GM12864 (cell line): ENCODE results near the gene ABCB4.

Source experiments
- DNase-seq: peaks from one replicate; pipeline ENCODE4 v3.0.0-alpha.2; 2011; ENCODE audit warnings: low read depth
- H3K4me3 ChIP-seq: 2 replicates; pipeline ENCODE4 v1.5.1; 2011; ENCODE audit warnings: mild to moderate bottlenecking, low read depth, low read length, control low read depth
- CTCF ChIP-seq: IDR thresholded peaks from 2 replicates; pipeline ENCODE4 v1.5.1; 2011; ENCODE audit warnings: low read depth, mild to moderate bottlenecking, moderate library complexity, low read length, control low read depth, inconsistent platforms; ENCODE audit errors: missing control alignments

Gene ABCB4

GRCh38 chr7:87411186-87411585, 64.3 kb downstream of the ABCB4 start:
- no peak for DNase-seq
- TF ChIP-seq CTCF = no peak
- no peak overlapping the region for H3K4me3 ChIP-seq

GRCh38 chr7:87404674-87405073, 70.8 kb downstream of the ABCB4 start:
- DNase-seq = no peak
- no peak overlapping the region for H3K4me3 ChIP-seq
- TF ChIP-seq CTCF = no peak

- H3K4me3 ChIP-seq = no peak overlapping the region
- TF ChIP-seq CTCF = no peak
- DNase-seq = no peak
Observed at GRCh38 chr7:87398446-87398845, 77.0 kb downstream of the ABCB4 start.

GRCh38 chr7:87395442-87396020, 79.9 kb downstream of the ABCB4 start:
- no peak for DNase-seq
- no peak overlapping the region for H3K4me3 ChIP-seq
- no peak for TF ChIP-seq CTCF

GRCh38 chr7:87391020-87391701, 84.3 kb downstream of the ABCB4 start:
- H3K4me3 ChIP-seq = no peak overlapping the region
- no peak for DNase-seq
- no peak for TF ChIP-seq CTCF

GRCh38 chr7:87380905-87381304, 94.6 kb downstream of the ABCB4 start:
- no peak for TF ChIP-seq CTCF
- no peak for DNase-seq
- H3K4me3 ChIP-seq = no peak overlapping the region
